Naive thymus-derived CD4-positive, alpha-beta T cell (primary cell): ENCODE results near the gene LAG3. TPM values are rescaled to one million over a fixed set of nuclear protein-coding genes. Genes with fewer than 3 reads are reported as not detected.
"Not testable (repeated sequence)": the region's sequence is repeated elsewhere in the genome, so short reads cannot be mapped to it uniquely, and the experiment has no call there.

ENCODE experiments used
- ATAC-seq: fragments of 150-1000 bp; cut with Tn5 transposase; 2 replicates; pipeline ENCODE4 v1.10.0; 2021; ENCODE audit warnings: mild to moderate bottlenecking, moderate library complexity
- CTCF ChIA-PET: fragments of 350-600 bp; sonication (Branson Sonifier 250); formaldehyde crosslinking; loops from one replicate; lab custom pipeline; 2021; ENCODE audit warnings: antibody characterized with exemption; lab: Charles Lee
- POLR2A ChIA-PET: fragments of 350-600 bp; sonication (Branson Sonifier 250); formaldehyde crosslinking; loops from one replicate; lab custom pipeline; 2021; ENCODE audit warnings: antibody characterized with exemption, inconsistent platforms; lab: Charles Lee
- DNase-seq, 9 donors: peaks; one replicate each; pipeline versions ENCODE4 v3.0.0 to v3.0.0-alpha.2; 2020 to 2022; ENCODE audit warnings: mixed read lengths in 1 of 9
- H3K27ac ChIP-seq: one replicate; pipeline ENCODE4 v1.7.0; 2013; ENCODE audit warnings: mild to moderate bottlenecking, low read depth, low read length, moderate library complexity
- H3K27me3 ChIP-seq, 2 donors: one replicate each; pipeline ENCODE4 v1.7.0; 2013; ENCODE audit warnings: low read length in 2 of 2, mild to moderate bottlenecking in 2 of 2, moderate library complexity in 2 of 2; ENCODE audit not compliant: control insufficient read depth in 2 of 2, insufficient read depth in 2 of 2
- H3K36me3 ChIP-seq, 3 experiments: 1 replicate in 2 of 3; 2 replicates in 1 of 3; pipeline ENCODE4 v1.7.0; 2013; ENCODE audit warnings: low read length in 3 of 3, mild to moderate bottlenecking in 3 of 3, moderate library complexity in 1 of 3; ENCODE audit not compliant: insufficient read depth in 3 of 3, control insufficient read depth in 2 of 3
- H3K4me1 ChIP-seq, 2 donors: one replicate each; pipeline ENCODE4 v1.7.0; 2013; ENCODE audit warnings: low read length in 2 of 2, mild to moderate bottlenecking in 2 of 2, moderate library complexity in 1 of 2; ENCODE audit not compliant: control insufficient read depth in 2 of 2, insufficient read depth in 2 of 2
- H3K4me3 ChIP-seq: 2 replicates; pipeline ENCODE4 v1.7.0; 2013; ENCODE audit warnings: mild to moderate bottlenecking, low read length
- H3K9me3 ChIP-seq, 3 experiments: 1 replicate in 2 of 3; 2 replicates in 1 of 3; pipeline ENCODE4 v1.7.0; 2013; ENCODE audit warnings: low read length in 3 of 3; ENCODE audit not compliant: control insufficient read depth in 2 of 3
- H3K27ac Mint-ChIP-seq, 9 donors: one replicate each; pipeline ENCODE4 v1.8.0; 2020 to 2022; ENCODE audit warnings: mixed read lengths in 9 of 9, mild to moderate bottlenecking in 8 of 9, moderate library complexity in 5 of 9, inconsistent platforms in 2 of 9
- H3K27me3 Mint-ChIP-seq, 5 donors: one replicate each; pipeline ENCODE4 v1.8.0; 2021 to 2022; ENCODE audit warnings: mixed read lengths in 5 of 5, mild to moderate bottlenecking in 1 of 5
- H3K36me3 Mint-ChIP-seq, 5 donors: one replicate each; pipeline ENCODE4 v1.8.0; 2020 to 2022; ENCODE audit warnings: mixed read lengths in 5 of 5, mild to moderate bottlenecking in 3 of 5, inconsistent platforms in 1 of 5
- H3K4me1 Mint-ChIP-seq, 7 donors: one replicate each; pipeline ENCODE4 v1.8.0; 2020 to 2022; ENCODE audit warnings: mixed read lengths in 7 of 7, mild to moderate bottlenecking in 3 of 7, inconsistent platforms in 1 of 7
- H3K4me3 Mint-ChIP-seq, 10 donors: one replicate each; pipeline ENCODE4 v1.8.0; 2020 to 2022; ENCODE audit warnings: mild to moderate bottlenecking in 10 of 10, mixed read lengths in 10 of 10, moderate library complexity in 6 of 10, inconsistent platforms in 2 of 10
- H3K9me3 Mint-ChIP-seq, 11 donors: one replicate each; pipeline ENCODE4 v1.8.0; 2020 to 2022; ENCODE audit warnings: mixed read lengths in 11 of 11, mild to moderate bottlenecking in 4 of 11, inconsistent platforms in 1 of 11, moderate library complexity in 1 of 11
- intact Hi-C, 2 donors: fragments of 100-400 bp; cut with micrococcal nuclease; formaldehyde crosslinking; loops; one replicate each; pipeline ENCODE4 v1.15.1; 2023
- polyA plus RNA-seq, 2 donors: library from polyadenylated mRNA; unstranded; fragments of 300-500 nt; fragmentation: Illumina TruSeq; gene quantifications; one replicate each; pipeline ENCODE4 v1.2.3, GENCODE V29; 2021
- total RNA-seq, 6 experiments: library from RNA in 5 of 6; stranded (reverse) in 5 of 6; gene quantifications; 1 replicate in 5 of 6; 2 replicates in 1 of 6; pipeline ENCODE4 v1.2.3 and lab custom pipeline; 2021 to 2026

LAG3 gene
- total and polyA plus RNA-seq, 7 experiments from 2014 or later = 0.26 to 46.5 (median 0.86) TPM

DNA sequence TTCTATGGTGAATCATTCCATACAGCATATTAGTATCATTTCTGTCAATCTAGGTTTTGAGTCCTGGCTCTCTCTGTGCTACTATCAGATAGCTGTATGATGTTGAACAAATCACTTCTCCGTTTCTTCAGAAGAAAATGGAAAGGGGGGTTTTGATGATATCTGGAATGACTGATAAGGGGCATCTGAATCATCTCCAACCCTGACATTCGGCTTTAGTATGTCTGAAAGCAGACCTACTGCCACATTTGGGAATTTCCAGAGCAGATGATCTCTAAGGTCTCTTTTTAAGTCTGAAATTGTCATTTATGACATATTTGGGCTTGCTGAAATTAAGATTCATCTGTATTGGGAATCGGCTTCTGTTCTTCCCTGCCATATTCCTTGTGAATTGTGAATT, 29.5 kb upstream of the LAG3 start:
- peaks cover 5 to 24% (median 5%) of the 10 kb centered on the region in 5 donors for H3K36me3 Mint-ChIP-seq
- intact Hi-C loops = no loop called here
- Histone ChIP-seq H3K9me3 (no peaks in the 10 kb centered on the region), H3K27ac (no peak overlapping the region), H3K36me3 (peaks cover 0 to 16% (median 0%) of the 10 kb centered on the region in 3 experiments), H3K27me3 (no peaks in the 10 kb centered on the region), H3K4me1 (peaks cover 0 to 13% of the 10 kb centered on the region in 2 donors), H3K4me3 (no peak overlapping the region)
- no peaks in the 10 kb centered on the region for H3K27me3 Mint-ChIP-seq
- DNase-seq (no peak), ATAC-seq (no peak)
- no peaks in the 10 kb centered on the region for H3K9me3 Mint-ChIP-seq
- H3K27ac Mint-ChIP-seq = no peak overlapping the region
- ChIA-PET POLR2A (interaction anchor here (1.3 kb wide), 1 partner anchor 10 kb away, joined by 4 read pairs; the partner anchor contains the start of gene MLF2), CTCF (interaction anchor here (1.9 kb wide), 1 partner anchor 10 kb away, joined by 8 read pairs; the partner anchor contains the start of gene MLF2)
- H3K4me1 Mint-ChIP-seq = peaks cover 12 to 22% (median 18%) of the 10 kb centered on the region in 7 donors
- H3K4me3 Mint-ChIP-seq = no peak overlapping the region

DNA sequence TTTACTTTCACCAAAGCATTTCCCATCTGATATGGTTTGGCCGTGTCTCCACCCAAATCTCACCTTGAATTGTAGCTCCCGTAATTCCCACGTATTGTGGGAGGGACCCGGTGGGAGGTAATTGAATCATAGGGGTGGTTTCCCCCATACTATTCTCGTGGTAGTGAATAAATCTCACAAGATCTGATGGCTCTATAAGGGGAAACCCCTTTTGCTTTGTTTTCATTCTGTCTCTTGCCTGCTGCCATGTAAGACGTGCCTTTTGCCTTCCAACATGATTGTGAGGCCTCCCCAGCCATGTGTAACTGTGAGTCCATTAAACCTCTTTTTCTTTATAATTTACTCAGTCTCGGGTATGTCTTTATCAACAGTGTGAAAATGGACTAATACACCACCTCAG, 29.0 kb upstream of the LAG3 start:
- H3K4me1 ChIP-seq = peaks cover 0 to 13% of the 10 kb centered on the region in 2 donors
- ChIA-PET POLR2A (interaction anchor here (1.3 kb wide), 1 partner anchor 9 kb away, joined by 4 read pairs; the partner anchor contains the start of gene MLF2), CTCF (interaction anchor here (1.9 kb wide), 1 partner anchor 10 kb away, joined by 8 read pairs; the partner anchor contains the start of gene MLF2)
- DNase-seq, H3K27me3 ChIP-seq, H3K4me3 ChIP-seq, ATAC-seq, H3K27ac ChIP-seq, H3K27ac Mint-ChIP-seq, H3K9me3 Mint-ChIP-seq, H3K9me3 ChIP-seq, H3K4me3 Mint-ChIP-seq, H3K27me3 Mint-ChIP-seq, intact Hi-C loops: not testable (repeated sequence)
- peaks cover 0 to 21% (median under 1%) of the 10 kb centered on the region in 3 experiments for H3K36me3 ChIP-seq
- H3K36me3 Mint-ChIP-seq = peaks cover 9 to 27% (median 10%) of the 10 kb centered on the region in 5 donors
- peaks cover 12 to 25% (median 19%) of the 10 kb centered on the region in 7 donors for H3K4me1 Mint-ChIP-seq

DNA sequence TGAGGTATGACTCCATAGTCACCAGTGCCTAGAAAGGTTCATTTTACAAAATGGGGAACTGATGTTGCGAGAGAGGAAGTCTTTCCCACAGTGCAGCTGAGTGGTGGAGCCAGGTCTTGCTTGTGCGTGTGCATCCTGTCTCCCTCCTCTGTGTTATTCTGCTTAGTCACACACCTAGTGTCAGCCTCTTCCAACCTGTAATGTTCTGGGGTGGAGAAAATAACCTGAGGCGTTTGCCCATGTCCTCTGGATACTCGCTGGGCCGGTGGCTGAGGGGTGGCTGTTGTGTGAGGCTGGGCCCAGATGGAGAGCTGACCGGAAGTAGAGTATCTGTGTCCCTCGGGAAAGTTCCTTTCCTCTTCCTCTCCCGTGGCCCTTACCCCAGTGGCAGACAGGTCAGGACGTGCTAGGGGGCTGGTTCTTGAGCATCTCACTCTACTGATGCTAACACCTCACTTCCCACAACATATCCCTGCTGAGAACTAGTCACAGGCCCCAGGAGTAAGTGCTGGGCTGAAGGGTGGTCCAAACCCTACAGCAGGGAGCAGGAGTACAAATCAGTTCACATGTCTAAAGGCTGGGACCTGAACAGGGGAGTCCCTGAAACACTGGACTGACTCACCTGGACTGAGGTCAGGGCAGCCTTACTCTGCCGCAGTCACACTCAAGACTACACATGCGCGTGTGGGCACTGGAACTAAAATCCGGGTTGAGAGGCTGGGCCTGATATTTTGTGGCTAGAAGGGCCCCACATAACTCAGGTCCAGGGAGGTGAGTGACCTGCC, 26.4 kb upstream of the LAG3 start:
- peak in 7 of 9 donors; percentile 29 to 59 (median 49) for DNase-seq
- Mint-ChIP-seq H3K27ac (peak overlapping the region; percentile 76 to 96 (median 89)), H3K36me3 (peaks cover 12 to 33% (median 17%) of the 10 kb centered on the region in 5 donors), H3K4me1 (peaks cover 13 to 31% (median 21%) of the 10 kb centered on the region in 7 donors), H3K9me3 (no peaks in the 10 kb centered on the region), H3K27me3 (no peaks in the 10 kb centered on the region), H3K4me3 (peak overlapping the region in 7 of 10 donors; percentile 11 to 61 (median 39))
- H3K4me3 ChIP-seq = no peak overlapping the region
- CTCF ChIA-PET = interaction anchor here (0.6 to 2.1 kb wide), 2 partner anchors 7 to 13 kb away, joined by 4 to 6 read pairs; partner anchors contain the start of gene MLF2
- H3K9me3 ChIP-seq = no peaks in the 10 kb centered on the region
- ATAC-seq = peak; percentile 94
- peaks cover 4 to 47% (median 10%) of the 10 kb centered on the region in 3 experiments for H3K36me3 ChIP-seq
- POLR2A ChIA-PET = interaction anchor here (1.2 to 2.5 kb wide), 3 partner anchors 14 to 43 kb away, joined by 3 to 10 read pairs (median 6); partner anchors contain the start of genes CD4 and COPS7A
- no peaks in the 10 kb centered on the region for H3K27me3 ChIP-seq
- intact Hi-C loops = loop anchor here (1.0 kb wide), 1 partner anchor 22 kb away; the partner anchor contains the start of gene COPS7A (in 2 of the 2)
- peaks cover 0 to 13% of the 10 kb centered on the region in 2 donors for H3K4me1 ChIP-seq
- H3K27ac ChIP-seq = peak overlapping the region; percentile 56

DNA sequence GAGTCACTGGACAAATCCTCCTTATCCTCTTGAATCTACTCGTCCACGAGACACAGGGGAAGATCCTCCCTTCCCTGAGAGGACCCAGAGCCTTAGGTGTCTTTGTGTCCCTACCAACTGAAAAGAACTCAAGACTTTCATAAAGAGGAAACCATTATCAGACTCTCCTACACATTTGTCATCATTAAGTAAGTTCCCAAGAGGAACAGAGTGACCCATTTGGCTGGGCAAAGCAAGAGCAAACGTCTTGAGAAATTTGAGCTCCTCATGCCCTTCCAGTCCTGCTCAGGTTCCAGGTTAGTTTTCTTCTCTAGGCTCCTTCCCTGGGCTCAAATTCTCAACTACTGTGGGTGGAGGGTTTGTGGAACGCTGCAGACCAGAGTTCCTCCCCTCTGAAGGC, 25.1 kb upstream of the LAG3 start:
- Mint-ChIP-seq H3K27ac (peak overlapping the region in 5 of 9 donors; percentile 2 to 75 (median 70)), H3K4me3 (no peak overlapping the region), H3K4me1 (peaks cover 17 to 41% (median 32%) of the 10 kb centered on the region in 7 donors), H3K9me3 (no peaks in the 10 kb centered on the region), H3K36me3 (peaks cover 12 to 33% (median 17%) of the 10 kb centered on the region in 5 donors), H3K27me3 (no peaks in the 10 kb centered on the region)
- intact Hi-C loops = no loop called here
- ChIA-PET CTCF (no interaction called here), POLR2A (interaction anchor here (1.0 kb wide), 1 partner anchor 23 kb away, joined by 4 read pairs; the partner anchor contains the start of gene COPS7A)
- ATAC-seq (no peak), DNase-seq (no peak)
- peaks cover 0 to 16% of the 10 kb centered on the region in 2 donors for H3K4me1 ChIP-seq
- H3K27ac ChIP-seq = no peak overlapping the region
- H3K36me3 ChIP-seq = peaks cover 4 to 58% (median 10%) of the 10 kb centered on the region in 3 experiments
- H3K27me3 ChIP-seq = no peaks in the 10 kb centered on the region
- no peaks in the 10 kb centered on the region for H3K9me3 ChIP-seq
- H3K4me3 ChIP-seq = no peak overlapping the region

DNA sequence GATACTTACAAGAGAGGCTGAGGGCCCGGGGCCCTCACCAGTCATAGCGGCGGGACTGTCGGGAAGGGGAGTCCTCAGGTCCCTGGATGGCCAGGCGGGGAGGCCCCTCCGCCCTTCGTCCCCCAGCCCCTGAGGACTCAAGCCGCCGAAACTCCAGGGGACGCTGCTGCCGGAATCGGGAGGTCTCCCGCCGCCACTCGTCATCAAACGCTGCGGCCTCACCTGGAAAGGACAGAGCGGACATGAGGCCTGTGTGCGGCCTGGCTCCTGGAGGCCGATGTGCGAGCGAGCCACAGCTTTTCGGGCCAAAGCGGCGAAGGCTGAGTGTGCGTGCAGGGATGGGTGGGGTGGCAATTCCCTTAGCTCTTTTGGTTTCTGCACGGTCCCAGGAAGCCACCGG, 23.6 kb upstream of the LAG3 start:
- H3K27ac ChIP-seq = no peak overlapping the region
- ATAC-seq (no peak), DNase-seq (no peak)
- Mint-ChIP-seq H3K4me3 (no peak overlapping the region), H3K27me3 (no peaks in the 10 kb centered on the region), H3K9me3 (no peaks in the 10 kb centered on the region), H3K4me1 (peaks cover 20 to 48% (median 41%) of the 10 kb centered on the region in 7 donors), H3K27ac (no peak overlapping the region), H3K36me3 (peaks cover 12 to 28% (median 17%) of the 10 kb centered on the region in 5 donors)
- ChIA-PET POLR2A (interaction anchor here (0.9 kb wide), 1 partner anchor 25 kb away, joined by 3 read pairs; the partner anchor contains the start of gene COPS7A), CTCF (no interaction called here)
- H3K9me3 ChIP-seq = no peaks in the 10 kb centered on the region
- peaks cover 4 to 64% (median 10%) of the 10 kb centered on the region in 3 experiments for H3K36me3 ChIP-seq
- no peak overlapping the region for H3K4me3 ChIP-seq
- intact Hi-C loops = no loop called here
- H3K27me3 ChIP-seq = no peaks in the 10 kb centered on the region
- peaks cover 0 to 21% of the 10 kb centered on the region in 2 donors for H3K4me1 ChIP-seq

DNA sequence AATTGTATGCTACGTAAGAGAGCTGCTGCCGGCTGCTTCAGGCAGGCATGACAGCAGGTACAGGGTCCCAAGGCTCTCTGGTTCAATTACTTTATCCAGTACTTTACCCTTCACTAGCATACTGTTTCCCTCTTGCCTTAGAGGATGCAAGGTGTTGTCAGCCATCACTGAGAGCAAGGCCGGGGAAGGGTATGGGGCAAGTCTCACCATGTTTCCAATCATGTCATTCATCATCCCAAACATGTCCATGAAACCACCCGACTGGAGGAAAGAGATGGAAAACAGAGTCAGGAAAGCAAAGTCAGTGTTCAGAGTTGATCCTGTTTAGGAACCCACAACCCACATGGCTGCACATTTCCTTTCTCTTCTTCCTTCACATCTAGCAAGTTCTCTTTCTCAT, 21.8 kb upstream of the LAG3 start:
- Mint-ChIP-seq H3K4me3 (peak overlapping the region in 4 of 10 donors; percentile 15 to 32 (median 20)), H3K4me1 (peaks cover 10 to 47% (median 34%) of the 10 kb centered on the region in 7 donors), H3K9me3 (no peaks in the 10 kb centered on the region), H3K27ac (peak overlapping the region in 4 of 9 donors; percentile 33 to 98 (median 66)), H3K36me3 (peaks cover 12 to 20% (median 17%) of the 10 kb centered on the region in 5 donors), H3K27me3 (no peaks in the 10 kb centered on the region)
- peaks cover 4 to 64% (median 10%) of the 10 kb centered on the region in 3 experiments for H3K36me3 ChIP-seq
- ChIA-PET CTCF (interaction anchor here (6.9 kb wide), 1 partner anchor 73 kb away, joined by 94 read pairs; the partner anchor contains the start of gene GPR162), POLR2A (interaction anchor here (0.7 to 6.6 kb wide), 2 partner anchors 78 to 186 kb away, joined by 3 to 91 read pairs; partner anchors contain the start of gene P3H3)
- ATAC-seq = no peak
- H3K27me3 ChIP-seq = no peaks in the 10 kb centered on the region
- peaks cover 0 to 18% of the 10 kb centered on the region in 2 donors for H3K4me1 ChIP-seq
- intact Hi-C loops = loop anchor here in 1 of 2 donors (5.0 kb wide), 1 partner anchor 258 kb away; the partner anchor contains the start of genes MRPL51 and NCAPD2
- H3K4me3 ChIP-seq = no peak overlapping the region
- no peaks in the 10 kb centered on the region for H3K9me3 ChIP-seq
- no peak for DNase-seq
- H3K27ac ChIP-seq = peak overlapping the region; percentile 7
